Stimulated activated CD4-positive, alpha-beta T cell treated with anti-CD3 and anti-CD28 coated beads, Interleukin-2, amount 100 ng/mL, for 24 hours (primary cell): ENCODE data around the gene NAP1L4.

Source experiments
- DNase-seq, 2 donors: peaks; one replicate each; pipeline ENCODE4 v3.0.0-alpha.2; 2020

Gene NAP1L4

GRCh38 chr11:2902784-2903671 is 89.1 kb downstream of the NAP1L4 start:
- DNase-seq: no peak

- peak; percentile 95 to 97 for DNase-seq
Measured at GRCh38 chr11:2901854-2902783, 90.0 kb downstream of the NAP1L4 start.

- no peak for DNase-seq
Measured at GRCh38 chr11:2901196-2901796, 90.8 kb downstream of the NAP1L4 start.

- no peak for DNase-seq
Measured at GRCh38 chr11:2899080-2899783, 92.9 kb downstream of the NAP1L4 start.

- peak; percentile 55 to 58 for DNase-seq
Measured at GRCh38 chr11:2898366-2899079, 93.6 kb downstream of the NAP1L4 start.

GRCh38 chr11:2897048-2897447 is 95.1 kb downstream of the NAP1L4 start:
- no peak for DNase-seq

- no peak for DNase-seq
Measured at GRCh38 chr11:2896047-2896446, 96.1 kb downstream of the NAP1L4 start.
